CD14-positive monocyte (primary cell): ENCODE data around the gene CARNS1. TPM values are rescaled to one million over a fixed set of nuclear protein-coding genes. Genes with fewer than 3 reads are reported as not detected.

Source experiments
- DNase-seq, 3 donors: peaks; one replicate each; pipeline ENCODE4 v3.0.0-alpha.2; 2011 to 2022
- H2AFZ ChIP-seq: 2 replicates; pipeline ENCODE4 v1.6.0; 2012; ENCODE audit warnings: mild to moderate bottlenecking, low read depth, low read length, inconsistent platforms; ENCODE audit not compliant: insufficient read depth, poor library complexity, severe bottlenecking
- H3K27ac ChIP-seq, 2 donors: 1 replicate in 1 of 2; 2 replicates in 1 of 2; pipeline ENCODE4 v1.5.1; 2012 to 2013; ENCODE audit warnings: low read length in 2 of 2, control low read depth in 1 of 2, inconsistent platforms in 1 of 2, low read depth in 1 of 2, mild to moderate bottlenecking in 1 of 2
- H3K27me3 ChIP-seq, 2 donors: one replicate each; pipeline versions ENCODE4 v1.6.0 to v1.6.1; 2011 to 2013; ENCODE audit warnings: low read length in 2 of 2; ENCODE audit not compliant: control insufficient read depth in 2 of 2, insufficient read depth in 2 of 2
- H3K36me3 ChIP-seq, 2 donors: replicated peaks in 1 of 2; 1 replicate in 1 of 2; 2 replicates in 1 of 2; pipeline versions ENCODE4 v1.5.1 to v1.6.1; 2012 to 2013; ENCODE audit warnings: low read length in 2 of 2, control low read depth in 1 of 2, inconsistent platforms in 1 of 2, mild to moderate bottlenecking in 1 of 2; ENCODE audit not compliant: insufficient read depth in 2 of 2, control insufficient read depth in 1 of 2
- H3K4me1 ChIP-seq, 2 donors: 1 replicate in 1 of 2; 2 replicates in 1 of 2; pipeline versions ENCODE4 v1.5.1 to v1.6.1; 2012 to 2013; ENCODE audit warnings: low read length in 2 of 2, control low read depth in 1 of 2, inconsistent platforms in 1 of 2, mild to moderate bottlenecking in 1 of 2, moderate library complexity in 1 of 2; ENCODE audit not compliant: insufficient read depth in 2 of 2, control insufficient read depth in 1 of 2
- H3K4me2 ChIP-seq: replicated peaks from 2 replicates; pipeline ENCODE3; 2012; ENCODE audit warnings: low read length, moderate library complexity, mild to moderate bottlenecking; ENCODE audit not compliant: poor library complexity, severe bottlenecking; ENCODE audit errors: extremely low read depth
- H3K4me3 ChIP-seq, 3 experiments: fragments of 200-600 bp in 1 of 3; sonication (generic) in 1 of 3; replicated peaks in 1 of 3; 1 replicate in 2 of 3; 2 replicates in 1 of 3; pipeline ENCODE4 v1.5.1; 2011 to 2013; ENCODE audit warnings: low read length in 3 of 3, mild to moderate bottlenecking in 3 of 3, control low read depth in 2 of 3, low read depth in 2 of 3, inconsistent platforms in 1 of 3, moderate library complexity in 1 of 3
- H3K79me2 ChIP-seq: 2 replicates; pipeline ENCODE4 v1.6.0; 2012; ENCODE audit warnings: mild to moderate bottlenecking, control low read depth, inconsistent platforms, low read length, moderate library complexity; ENCODE audit not compliant: insufficient read depth
- H3K9ac ChIP-seq: 2 replicates; pipeline ENCODE4 v1.6.0; 2017; ENCODE audit warnings: low read length, mild to moderate bottlenecking; ENCODE audit not compliant: insufficient read depth, poor library complexity, severe bottlenecking
- H3K9me3 ChIP-seq, 2 donors: replicated peaks in 1 of 2; 1 replicate in 1 of 2; 2 replicates in 1 of 2; pipeline versions ENCODE4 v1.5.1 to v1.6.1; 2012 to 2013; ENCODE audit warnings: low read length in 2 of 2, control low read depth in 1 of 2; ENCODE audit not compliant: control insufficient read depth in 1 of 2, insufficient read depth in 1 of 2
- H4K20me1 ChIP-seq: 2 replicates; pipeline ENCODE4 v1.6.0; 2012; ENCODE audit warnings: mild to moderate bottlenecking, low read length, control low read depth, moderate library complexity; ENCODE audit not compliant: insufficient read depth
- H3K27ac Mint-ChIP-seq, 7 donors: one replicate each; pipeline ENCODE4 v1.8.0; 2020; ENCODE audit warnings: mild to moderate bottlenecking in 7 of 7, mixed read lengths in 7 of 7, moderate library complexity in 6 of 7, inconsistent platforms in 2 of 7
- H3K27me3 Mint-ChIP-seq, 3 donors: one replicate each; pipeline ENCODE4 v1.8.0; 2021 to 2022; ENCODE audit warnings: low read depth in 3 of 3, mild to moderate bottlenecking in 3 of 3, mixed read lengths in 3 of 3, moderate library complexity in 3 of 3, inconsistent platforms in 1 of 3
- H3K36me3 Mint-ChIP-seq, 2 donors: one replicate each; pipeline ENCODE4 v1.8.0; 2020; ENCODE audit warnings: mixed read lengths in 2 of 2, inconsistent platforms in 1 of 2, mild to moderate bottlenecking in 1 of 2
- H3K4me1 Mint-ChIP-seq: one replicate; pipeline ENCODE4 v1.8.0; 2020; ENCODE audit warnings: mild to moderate bottlenecking, mixed read lengths
- H3K4me3 Mint-ChIP-seq, 2 donors: one replicate each; pipeline ENCODE4 v1.8.0; 2020; ENCODE audit warnings: mild to moderate bottlenecking in 2 of 2, mixed read lengths in 2 of 2, moderate library complexity in 1 of 2
- H3K9me3 Mint-ChIP-seq, 7 donors: one replicate each; pipeline ENCODE4 v1.8.0; 2020 to 2022; ENCODE audit warnings: mixed read lengths in 7 of 7, mild to moderate bottlenecking in 6 of 7, moderate library complexity in 6 of 7, inconsistent platforms in 2 of 7
- CTCF ChIP-seq: fragments of 200-600 bp; IDR thresholded peaks from one replicate; pipeline ENCODE4 v1.8.0; 2022; ENCODE audit warnings: antibody characterized with exemption, mild to moderate bottlenecking
- WGBS: methylation state at CpG from one replicate; pipeline ENCODE4 v1.1.5; 2013; ENCODE audit warnings: missing lambda C conversion rate; ENCODE audit not compliant: insufficient coverage; 5-methylcytosine and 5-hydroxymethylcytosine counted together
- intact Hi-C, 2 donors: fragments of 100-400 bp; cut with micrococcal nuclease; formaldehyde crosslinking; loops; one replicate each; pipeline versions ENCODE4 v1.15.0 to v1.15.1; 2023
- polyA plus RNA-seq, 3 donors: library from polyadenylated mRNA; depleted of rRNA in 1 of 3; unstranded in 2 of 3; stranded (reverse) in 1 of 3; fragments of 300-500 nt in 2 of 3; fragments of >200 nt in 1 of 3; fragmentation: Illumina TruSeq in 2 of 3; gene quantifications; 1 replicate in 2 of 3; 2 replicates in 1 of 3; pipeline ENCODE4 v1.2.3, GENCODE V29; 2012 to 2021

Gene CARNS1
- polyA plus RNA-seq, 3 donors, result 0.09 TPM; not detected in 2

DNA sequence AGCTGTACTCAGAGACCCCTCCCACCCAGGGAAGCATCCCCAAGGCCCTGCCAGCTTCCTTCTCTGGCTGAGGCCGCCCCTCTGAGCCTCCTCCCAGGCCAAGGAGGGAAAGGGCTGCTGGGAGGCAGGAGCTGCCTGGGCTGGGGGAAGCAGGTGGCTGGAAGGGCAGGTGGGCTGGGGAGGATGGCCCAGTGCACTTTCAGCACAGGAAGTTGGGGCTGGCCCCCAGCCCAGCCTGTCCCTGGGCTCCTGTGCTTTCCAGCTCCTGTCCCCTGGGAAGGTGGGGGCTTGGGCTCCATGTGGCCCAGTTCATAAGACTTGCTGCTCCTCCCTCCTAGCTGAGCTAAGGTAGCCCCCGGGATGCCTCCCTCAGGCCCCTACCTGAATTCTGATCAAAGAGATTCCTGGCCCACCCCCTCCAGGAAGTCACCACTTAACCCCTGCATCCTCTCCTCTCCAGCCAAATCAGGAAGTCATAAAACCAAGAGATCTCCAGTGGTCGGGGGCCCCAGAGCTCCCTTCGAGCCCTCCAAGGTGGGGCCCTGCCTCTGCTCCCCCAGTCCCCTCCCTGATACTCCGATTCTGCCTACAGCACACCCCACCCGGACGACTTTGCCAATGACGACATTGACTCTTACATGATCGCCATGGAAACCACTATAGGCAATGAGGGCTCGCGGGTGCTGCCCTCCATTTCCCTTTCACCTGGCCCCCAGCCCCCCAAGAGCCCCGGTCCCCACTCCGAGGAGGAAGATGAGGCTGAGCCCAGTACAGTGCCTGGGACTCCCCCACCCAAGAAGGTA, 18.7 kb upstream of the CARNS1 start:
- no peak overlapping the region for H3K4me3 Mint-ChIP-seq
- WGBS, result 0% methylated on average over 5 of the region's 13 CpGs
- H2AFZ ChIP-seq, result no peak overlapping the region
- peaks cover 30 to 57% of the 10 kb centered on the region in 2 donors for H3K4me1 ChIP-seq
- DNase-seq, result no peak
- intact Hi-C loops, result loop anchor here in 1 of 2 donors (10.0 kb wide), 1 partner anchor 552 kb away; the partner anchor contains the start of gene RCE1
- no peaks in the 10 kb centered on the region for H3K9me3 Mint-ChIP-seq
- H3K4me2 ChIP-seq, result no peak overlapping the region
- H3K4me1 Mint-ChIP-seq, result peaks cover 49% of the 10 kb centered on the region
- H3K27me3 ChIP-seq, result no peaks in the 10 kb centered on the region
- H3K9me3 ChIP-seq, result no peaks in the 10 kb centered on the region
- peak overlapping the region in 3 of 7 donors; percentile 25 to 72 (median 52) for H3K27ac Mint-ChIP-seq
- no peak for TF ChIP-seq CTCF
- H3K79me2 ChIP-seq, result peaks cover 61% of the 10 kb centered on the region
- H4K20me1 ChIP-seq, result peaks cover 75% of the 10 kb centered on the region
- peaks cover 39 to 59% of the 10 kb centered on the region in 2 donors for H3K36me3 ChIP-seq
- no peak overlapping the region for H3K9ac ChIP-seq
- peaks cover 0 to 3% (median 0%) of the 10 kb centered on the region in 3 donors for H3K27me3 Mint-ChIP-seq
- no peak overlapping the region for H3K4me3 ChIP-seq
- H3K27ac ChIP-seq, result peak overlapping the region in 1 of 2 donors; percentile 20
- peaks cover 39 to 48% of the 10 kb centered on the region in 2 donors for H3K36me3 Mint-ChIP-seq

DNA sequence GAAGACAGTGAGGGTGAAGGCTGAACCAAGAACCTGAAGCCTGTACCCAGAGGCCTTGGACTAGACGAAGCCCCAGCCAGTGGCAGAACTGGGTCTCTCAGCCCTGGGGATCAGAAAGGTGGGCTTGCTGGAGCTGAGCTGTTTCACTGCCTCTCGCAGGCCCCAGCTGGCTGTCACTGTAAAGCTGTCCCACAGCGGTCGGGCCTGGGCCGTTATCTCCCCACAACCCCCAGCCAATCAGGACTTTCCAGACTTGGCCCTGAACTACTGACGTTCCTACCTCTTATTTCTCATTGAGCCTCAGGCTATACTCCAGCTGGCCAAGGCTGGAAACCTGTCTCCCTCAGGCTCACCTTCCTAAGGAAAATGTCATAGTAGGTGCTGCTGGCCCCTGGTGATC, 17.9 kb upstream of the CARNS1 start:
- peaks cover 51% of the 10 kb centered on the region for H3K4me1 Mint-ChIP-seq

More for the DNA sequence above, 17.9 kb upstream of the CARNS1 start:
- Histone ChIP-seq H3K36me3 (peaks cover 39 to 59% of the 10 kb centered on the region in 2 donors), H3K9ac (no peak overlapping the region), H3K27me3 (no peaks in the 10 kb centered on the region), H3K4me2 (no peak overlapping the region), H3K4me3 (no peak overlapping the region), H4K20me1 (peaks cover 71% of the 10 kb centered on the region), H3K9me3 (no peaks in the 10 kb centered on the region), H3K27ac (peak overlapping the region in 1 of 2 donors; percentile 20), H2AFZ (no peak overlapping the region), H3K4me1 (peaks cover 32 to 57% of the 10 kb centered on the region in 2 donors), H3K79me2 (peaks cover 60% of the 10 kb centered on the region)
- H3K36me3 Mint-ChIP-seq, result peaks cover 39 to 48% of the 10 kb centered on the region in 2 donors
- H3K27ac Mint-ChIP-seq, result peak overlapping the region in 1 of 7 donors; percentile 57
- 73% methylated on average over 6 of the region's 6 CpGs for WGBS
- TF ChIP-seq CTCF, result no peak
- no peak overlapping the region for H3K4me3 Mint-ChIP-seq
- peaks cover 0 to 3% (median 0%) of the 10 kb centered on the region in 3 donors for H3K27me3 Mint-ChIP-seq
- no peaks in the 10 kb centered on the region for H3K9me3 Mint-ChIP-seq
- intact Hi-C loops, result loop anchor here in 1 of 2 donors (10.0 kb wide), 1 partner anchor 553 kb away; the partner anchor contains the start of gene RCE1
- no peak for DNase-seq
